KBM-7 (cell line): ENCODE results near the gene LGALS1.
"Not testable (repeated sequence)": the region's sequence is repeated elsewhere in the genome, so short reads cannot be mapped to it uniquely, and the experiment has no call there.

Source experiments
- DNase-seq: peaks from one replicate; pipeline ENCODE4 v3.0.0-alpha.2; 2015
- in situ Hi-C: fragments of 300-500 bp; cut with MboI; formaldehyde crosslinking; loops from 2 replicates; pipeline ENCODE4 v1.14.3; 2020; ENCODE audit warnings: low sequenced_read_pairs, low pct_unique_long_range_greater_than_20kb, mixed read lengths

LGALS1 gene

DNA sequence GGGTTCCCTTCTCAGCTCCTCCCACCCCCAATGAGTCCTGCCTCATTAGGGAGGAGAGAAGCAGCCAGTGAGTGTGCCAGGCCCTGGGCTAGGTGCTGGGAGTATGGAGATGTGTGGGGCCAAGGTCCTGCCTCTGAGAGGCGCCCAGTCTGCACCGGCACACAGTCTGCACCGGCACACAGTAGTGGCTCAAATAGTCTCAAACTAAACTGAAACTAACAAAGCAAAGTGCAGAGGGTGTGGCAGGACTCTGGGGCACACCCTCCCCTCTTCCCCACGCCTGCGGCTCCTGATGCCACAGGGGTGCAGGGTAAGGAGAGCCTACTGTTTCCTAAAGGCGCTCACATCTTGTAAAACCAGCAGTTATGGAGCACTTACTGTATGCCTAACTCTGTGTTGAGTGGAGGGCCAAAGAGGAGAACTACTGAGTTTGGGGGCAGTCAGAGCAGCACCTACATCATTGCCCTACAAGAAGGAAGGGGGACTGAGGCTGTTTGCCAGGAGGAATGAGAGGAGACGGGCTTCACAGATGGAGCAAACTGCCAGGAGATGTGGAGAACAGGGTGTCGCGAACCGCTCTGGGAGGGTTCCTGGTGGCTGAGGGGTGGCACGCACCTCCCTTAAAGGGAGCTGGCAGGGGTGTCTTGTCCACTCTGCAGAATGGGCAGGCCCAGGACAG is 36.9 kb upstream of the LGALS1 start:
- in situ Hi-C loops, result no loop called here

DNA sequence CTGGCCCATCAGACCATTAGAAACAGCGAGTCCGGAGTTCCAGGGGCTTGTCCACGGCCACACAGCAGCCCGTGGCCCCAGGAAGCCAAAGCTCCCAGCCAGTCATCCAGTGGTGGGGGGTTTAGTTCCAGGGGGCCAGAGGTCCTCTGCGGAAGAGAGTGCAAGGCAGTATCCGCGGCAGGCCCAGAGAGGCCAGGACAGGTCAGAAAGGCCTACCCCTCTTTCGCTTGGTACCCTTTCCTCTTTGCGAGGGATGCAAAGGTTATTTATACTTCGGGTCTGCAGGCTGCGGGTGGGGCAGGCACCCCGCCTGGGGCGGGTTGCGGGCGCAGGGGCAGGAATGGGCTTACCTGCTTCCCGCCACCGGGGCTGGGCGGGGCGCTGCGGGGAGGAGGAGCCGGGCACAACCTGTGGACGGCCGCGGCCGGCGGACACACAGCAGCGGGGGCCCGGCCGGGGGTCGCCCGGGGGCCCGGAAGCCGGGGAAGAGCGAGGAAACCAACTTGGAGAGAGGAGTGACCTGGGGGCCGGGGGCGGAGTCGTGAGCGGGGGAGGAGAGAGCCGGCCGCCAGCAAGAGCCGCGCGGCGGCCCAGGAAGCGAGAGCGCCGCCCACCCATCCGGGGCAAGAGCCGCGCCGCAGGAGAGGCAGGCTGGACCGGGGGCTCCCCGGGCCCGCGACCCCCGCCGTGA is 36.2 kb upstream of the LGALS1 start, which contains the start of gene SH3BP1:
SH3BP1 (plus strand) TSS at position 600 of the 691 bp plus-strand sequence. CDS start 119 bp downstream, outside the sequence.
- in situ Hi-C loops, result no loop called here
- peak; percentile 23 for DNase-seq

More for the DNA sequence above, 36.9 kb upstream of the LGALS1 start:
- no peak for DNase-seq

DNA sequence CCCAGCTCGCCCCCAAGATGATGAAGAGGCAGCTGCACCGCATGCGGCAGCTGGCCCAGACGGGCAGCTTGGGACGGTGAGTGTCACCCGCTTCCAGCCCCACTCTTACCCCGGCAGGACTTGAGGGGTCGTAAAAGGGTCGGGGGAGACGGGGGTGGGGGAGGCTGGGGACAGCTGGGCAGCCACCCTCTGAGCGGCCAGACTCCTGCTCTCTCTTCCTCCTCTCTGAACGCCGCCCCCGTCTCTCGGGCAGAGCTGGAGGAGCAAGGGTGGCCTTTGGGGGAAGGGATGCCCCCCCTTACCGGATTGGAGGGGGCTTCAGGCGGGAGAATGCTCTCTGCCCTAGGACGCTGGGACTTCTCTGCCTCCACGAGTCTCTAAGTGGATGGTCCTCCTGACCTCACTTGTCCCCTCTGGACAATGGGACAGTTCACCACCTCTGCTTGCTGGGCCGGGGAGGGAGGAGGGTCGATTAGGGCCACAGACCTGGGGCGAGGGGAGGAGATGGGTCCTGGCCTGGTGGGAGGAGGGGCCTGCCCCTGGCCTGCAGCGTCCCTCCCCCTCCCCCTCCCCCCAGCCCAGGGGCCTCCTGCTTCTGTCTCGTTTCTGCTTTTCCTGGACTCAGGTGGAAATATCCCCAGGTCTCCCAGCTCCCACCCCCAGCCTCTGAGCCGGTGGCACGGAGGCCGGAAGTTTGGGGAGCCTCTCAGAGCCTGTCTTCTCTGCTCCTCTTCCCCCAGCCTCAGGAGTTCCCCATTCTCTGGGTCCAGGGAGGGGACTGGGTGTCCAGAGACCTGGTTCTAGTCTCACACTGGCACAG is 35.5 kb upstream of the LGALS1 start:
- in situ Hi-C loops, result no loop called here
- peak; percentile 66 for DNase-seq

DNA sequence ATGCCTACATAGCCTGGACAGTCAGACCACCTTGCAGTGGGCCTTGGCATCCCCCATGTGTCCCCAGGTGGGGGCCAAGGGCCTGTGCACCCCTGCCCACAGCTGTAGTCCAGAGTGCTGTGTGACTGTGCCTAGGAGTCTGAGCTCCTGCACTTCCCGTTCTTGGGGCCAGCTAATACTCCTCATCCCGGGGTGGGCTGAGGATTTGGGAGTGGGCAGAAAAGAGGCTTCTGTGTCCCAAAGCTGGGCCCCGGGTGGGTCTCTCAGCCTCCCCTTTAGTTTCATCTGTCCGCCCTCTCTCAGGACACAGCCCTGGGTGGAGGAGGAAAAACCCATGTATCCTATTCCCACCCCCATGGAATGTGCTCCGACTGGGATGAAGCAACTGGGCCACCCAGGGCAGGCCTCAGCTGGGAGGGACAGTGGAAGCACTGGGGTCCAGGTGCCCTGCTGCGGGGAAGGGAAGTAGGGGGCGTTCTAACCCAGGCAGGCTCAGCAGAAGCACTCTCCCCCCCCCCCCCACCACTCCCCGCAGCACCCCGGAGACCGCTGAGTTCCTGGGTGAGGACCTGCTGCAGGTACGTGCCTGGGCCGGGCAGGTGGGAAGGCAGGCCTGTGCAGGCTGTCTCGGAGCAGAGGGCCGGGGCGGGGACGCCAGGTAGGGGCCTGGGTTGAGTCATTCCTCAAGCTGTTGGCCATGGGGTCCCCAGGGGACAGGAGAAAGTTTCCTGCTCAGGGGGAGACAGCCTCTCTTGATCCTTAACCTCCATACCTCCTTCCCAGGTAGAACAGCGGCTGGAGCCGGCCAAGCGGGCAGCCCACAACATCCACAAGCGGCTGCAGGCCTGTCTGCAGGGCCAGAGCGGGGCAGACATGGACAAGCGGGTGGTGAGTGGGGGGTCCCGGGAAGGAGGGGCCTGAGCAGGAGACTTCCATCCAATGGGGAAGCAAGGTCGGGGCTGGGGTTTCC is 34.6 kb upstream of the LGALS1 start:
- in situ Hi-C loops, result no loop called here
- no peak for DNase-seq

DNA sequence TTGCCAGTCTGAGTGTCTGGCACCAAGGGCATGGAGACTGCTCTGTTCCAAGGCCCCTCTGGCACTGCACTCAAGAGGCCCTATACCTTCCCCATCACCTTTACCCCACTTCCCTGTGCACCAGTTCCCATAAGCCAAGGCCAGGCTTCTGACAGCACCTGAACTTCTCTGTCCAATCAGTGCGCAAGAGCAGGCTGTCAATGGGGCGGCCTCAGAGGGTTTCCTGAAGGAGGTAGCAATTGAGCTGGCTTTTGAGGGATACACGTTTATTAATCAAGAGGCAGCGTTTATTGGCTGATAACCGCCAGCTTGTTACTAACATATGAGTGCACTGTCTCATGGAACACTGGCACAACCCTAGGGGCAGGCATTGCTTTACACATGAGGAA is 33.9 kb upstream of the LGALS1 start:
- in situ Hi-C loops, result no loop called here
- no peak for DNase-seq

DNA sequence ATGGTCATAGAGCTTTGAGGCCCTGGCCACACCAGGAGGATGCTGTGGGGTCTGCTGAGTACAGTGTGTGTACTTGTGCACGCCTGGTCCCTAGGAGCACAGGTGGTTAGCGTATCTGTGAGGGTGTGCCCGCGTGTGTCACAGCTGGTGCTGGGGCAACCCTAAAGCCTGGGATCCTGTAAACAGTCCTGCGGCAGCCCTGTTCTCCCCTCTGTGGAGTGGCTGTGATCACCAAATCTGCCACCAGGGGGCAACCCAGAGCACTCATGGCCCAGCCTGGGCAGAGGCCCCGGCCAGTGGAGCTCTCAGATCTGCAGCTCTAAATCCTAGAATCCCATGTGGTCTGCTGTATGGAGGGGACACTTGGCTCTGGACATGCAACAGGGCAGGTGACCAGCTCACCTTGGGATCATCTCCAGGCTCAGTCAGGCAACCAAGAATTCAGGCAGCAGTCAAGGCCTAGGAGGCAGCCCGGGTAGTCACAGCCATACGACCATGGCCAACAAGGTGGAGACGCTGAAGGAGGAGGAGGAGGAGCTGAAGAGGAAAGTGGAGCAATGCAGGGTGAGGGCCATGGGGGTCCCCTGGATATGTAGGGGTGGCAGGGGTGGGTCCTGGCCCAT is 32.1 kb upstream of the LGALS1 start:
- in situ Hi-C loops, result no loop called here
- peak; percentile 78 for DNase-seq

DNA sequence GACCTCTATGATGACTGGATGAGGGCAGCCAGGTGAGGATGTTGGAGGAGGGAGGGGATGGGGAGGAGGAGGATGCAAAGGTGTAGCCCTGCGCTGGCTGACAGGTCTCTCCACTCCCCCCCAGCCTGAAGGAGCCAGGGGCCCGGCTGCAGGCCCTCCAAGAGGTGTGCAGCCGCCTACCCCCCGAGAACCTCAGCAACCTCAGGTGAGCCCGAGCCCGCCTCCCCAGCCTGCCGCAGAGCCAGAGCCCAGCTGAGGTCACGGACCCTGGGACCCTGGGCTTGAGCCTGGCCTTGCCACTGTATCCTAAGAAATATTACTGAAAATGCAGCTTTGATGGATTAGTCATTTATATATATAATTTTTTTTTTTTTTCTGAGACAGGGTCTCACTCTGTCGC is 28.1 kb upstream of the LGALS1 start:
- in situ Hi-C loops, result no loop called here
- DNase-seq, result no peak

DNA sequence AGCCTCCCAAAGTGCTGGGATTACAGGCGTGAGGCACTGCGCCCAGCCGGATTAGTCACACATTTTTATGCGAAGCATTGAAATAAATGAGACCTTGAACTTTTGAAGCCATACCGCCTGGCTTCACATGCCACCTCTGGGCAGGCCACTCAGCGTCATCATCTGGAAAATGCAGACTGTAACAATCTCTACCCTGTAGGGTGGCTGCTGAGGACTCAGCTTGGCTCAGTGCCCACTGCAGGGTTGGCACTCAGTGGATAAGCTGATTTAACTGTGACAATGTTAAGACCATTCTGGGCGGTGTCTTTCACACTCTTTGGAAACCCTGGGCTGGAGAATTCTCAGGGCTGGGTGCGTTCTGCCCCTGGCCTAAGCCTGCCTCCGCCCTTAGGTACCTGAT is 27.5 kb upstream of the LGALS1 start:
- in situ Hi-C loops, result no loop called here
- no peak for DNase-seq

DNA sequence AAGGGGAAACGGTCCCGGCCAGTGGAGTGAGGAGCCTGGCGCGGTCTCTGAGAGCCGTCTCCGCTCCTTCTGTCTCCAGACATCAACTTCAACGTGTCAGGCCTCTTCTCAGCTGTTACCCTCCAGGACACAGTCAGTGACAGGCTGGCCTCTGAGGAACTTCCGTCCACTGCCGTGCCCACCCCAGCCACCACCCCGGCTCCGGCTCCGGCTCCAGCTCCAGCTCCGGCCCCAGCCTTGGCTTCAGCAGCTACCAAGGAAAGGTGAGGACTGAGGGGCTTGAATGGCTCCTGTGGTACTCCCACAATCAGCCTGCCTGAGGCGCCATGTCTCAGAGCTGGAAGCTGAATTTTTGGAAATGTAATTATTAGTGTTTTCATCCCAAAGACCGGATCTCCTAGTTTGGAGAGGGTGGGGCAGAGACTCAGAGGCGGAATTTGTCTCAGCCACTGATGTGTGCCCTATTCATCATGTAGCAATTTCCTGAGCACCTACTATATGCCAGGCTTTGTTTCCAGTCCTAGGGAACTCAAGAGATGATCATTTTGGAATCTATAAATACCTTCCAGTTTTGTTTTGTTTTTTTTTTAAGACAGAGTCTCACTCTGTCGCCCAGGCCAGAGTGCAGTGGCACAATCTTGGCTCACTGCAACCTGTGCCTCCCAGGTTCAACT is 24.8 kb upstream of the LGALS1 start:
- DNase-seq, result no peak
- in situ Hi-C loops, result no loop called here

DNA sequence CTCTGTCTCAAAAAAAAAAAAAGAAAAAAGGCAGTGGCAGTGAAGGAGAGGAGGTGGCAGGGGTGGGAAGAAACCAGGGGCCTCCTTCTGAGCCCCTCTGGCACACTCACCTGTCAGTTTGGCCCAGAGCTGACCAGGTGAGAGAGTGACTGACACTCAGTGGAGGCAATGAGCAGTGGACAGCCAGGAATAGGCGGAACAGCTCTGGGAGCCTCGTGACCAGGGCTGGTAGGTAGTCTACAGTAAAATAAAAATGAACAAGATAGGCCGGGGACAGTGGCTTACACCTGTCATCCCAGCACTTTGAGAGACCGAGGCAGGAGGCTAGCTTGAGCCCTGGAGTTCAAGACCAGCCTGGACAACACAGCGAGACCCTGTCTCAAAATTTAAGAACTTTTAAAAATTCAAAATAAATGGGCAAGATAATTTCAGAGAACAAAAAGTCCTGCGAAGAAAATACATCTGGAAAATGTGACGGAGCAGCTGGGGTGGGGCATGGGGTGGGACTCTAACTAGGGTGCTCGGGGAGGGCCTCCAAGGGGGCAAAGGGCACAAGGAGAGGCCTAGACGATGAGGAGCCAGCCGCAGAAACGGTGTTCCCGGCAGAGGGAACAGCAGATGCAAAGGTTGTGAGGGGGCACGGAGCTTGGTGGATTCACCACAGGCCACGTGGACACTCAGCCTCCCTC is 20.7 kb upstream of the LGALS1 start:
- in situ Hi-C loops, result no loop called here

DNA sequence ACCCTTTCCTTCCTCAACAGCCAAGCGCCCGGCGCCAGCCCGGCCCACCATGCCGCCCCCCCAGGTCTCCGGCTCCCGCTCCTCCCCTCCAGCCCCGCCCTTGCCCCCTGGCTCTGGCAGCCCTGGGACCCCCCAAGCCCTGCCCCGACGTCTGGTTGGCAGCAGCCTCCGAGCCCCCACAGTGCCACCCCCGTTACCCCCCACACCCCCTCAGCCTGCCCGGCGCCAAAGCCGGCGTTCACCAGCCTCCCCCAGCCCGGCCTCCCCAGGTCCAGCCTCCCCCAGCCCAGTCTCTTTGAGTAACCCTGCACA is 20.2 kb upstream of the LGALS1 start:
- no peak for DNase-seq
- in situ Hi-C loops, result no loop called here

More for the DNA sequence above, 20.7 kb upstream of the LGALS1 start:
- no peak for DNase-seq

DNA sequence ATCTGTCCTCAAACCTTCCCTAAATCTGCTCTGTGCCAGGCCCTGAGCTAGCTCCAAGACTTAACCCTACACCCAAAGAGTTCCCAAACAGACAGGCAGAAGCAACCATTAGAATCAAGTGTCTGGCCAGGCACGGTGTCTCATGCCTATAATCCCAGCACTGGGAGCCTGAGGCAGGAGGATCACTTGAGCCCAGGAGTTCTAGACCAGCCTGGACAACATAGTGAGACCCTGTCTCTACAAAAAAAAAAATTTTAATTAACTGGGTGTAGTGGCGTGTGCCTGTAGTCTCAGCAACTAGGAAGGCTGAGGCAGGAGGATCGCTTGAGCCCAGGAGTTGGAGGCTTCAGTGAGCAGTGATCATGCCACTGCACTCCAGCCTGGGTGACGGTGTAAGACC is 18.9 kb upstream of the LGALS1 start:
- in situ Hi-C loops, DNase-seq: not testable (repeated sequence)

DNA sequence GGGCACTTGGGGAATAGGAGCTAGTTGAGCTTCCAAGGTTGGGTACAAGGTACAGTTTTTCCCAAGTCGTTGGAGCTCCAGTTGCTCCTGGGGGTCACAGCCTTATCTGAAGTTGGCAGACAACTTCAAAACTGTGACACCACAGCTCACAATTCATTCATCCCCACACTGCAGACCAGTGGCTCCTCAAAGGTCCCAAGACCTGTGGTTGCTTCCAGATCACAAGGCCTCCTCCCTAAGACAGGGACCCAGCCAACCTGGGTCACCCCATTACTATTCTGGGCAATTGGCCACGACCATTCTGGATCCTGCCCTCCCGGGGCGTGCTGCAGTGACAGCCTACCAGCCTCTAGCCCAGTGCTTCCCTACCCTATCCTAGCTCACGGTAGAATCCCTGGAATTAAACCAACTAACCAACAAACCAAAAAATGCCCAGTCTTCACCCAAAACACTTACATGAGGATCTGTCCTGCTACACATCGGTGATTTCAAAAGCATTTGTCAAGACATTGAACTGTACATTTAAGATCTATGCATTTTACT is 17.8 kb upstream of the LGALS1 start:
- in situ Hi-C loops, result no loop called here
- no peak for DNase-seq

DNA sequence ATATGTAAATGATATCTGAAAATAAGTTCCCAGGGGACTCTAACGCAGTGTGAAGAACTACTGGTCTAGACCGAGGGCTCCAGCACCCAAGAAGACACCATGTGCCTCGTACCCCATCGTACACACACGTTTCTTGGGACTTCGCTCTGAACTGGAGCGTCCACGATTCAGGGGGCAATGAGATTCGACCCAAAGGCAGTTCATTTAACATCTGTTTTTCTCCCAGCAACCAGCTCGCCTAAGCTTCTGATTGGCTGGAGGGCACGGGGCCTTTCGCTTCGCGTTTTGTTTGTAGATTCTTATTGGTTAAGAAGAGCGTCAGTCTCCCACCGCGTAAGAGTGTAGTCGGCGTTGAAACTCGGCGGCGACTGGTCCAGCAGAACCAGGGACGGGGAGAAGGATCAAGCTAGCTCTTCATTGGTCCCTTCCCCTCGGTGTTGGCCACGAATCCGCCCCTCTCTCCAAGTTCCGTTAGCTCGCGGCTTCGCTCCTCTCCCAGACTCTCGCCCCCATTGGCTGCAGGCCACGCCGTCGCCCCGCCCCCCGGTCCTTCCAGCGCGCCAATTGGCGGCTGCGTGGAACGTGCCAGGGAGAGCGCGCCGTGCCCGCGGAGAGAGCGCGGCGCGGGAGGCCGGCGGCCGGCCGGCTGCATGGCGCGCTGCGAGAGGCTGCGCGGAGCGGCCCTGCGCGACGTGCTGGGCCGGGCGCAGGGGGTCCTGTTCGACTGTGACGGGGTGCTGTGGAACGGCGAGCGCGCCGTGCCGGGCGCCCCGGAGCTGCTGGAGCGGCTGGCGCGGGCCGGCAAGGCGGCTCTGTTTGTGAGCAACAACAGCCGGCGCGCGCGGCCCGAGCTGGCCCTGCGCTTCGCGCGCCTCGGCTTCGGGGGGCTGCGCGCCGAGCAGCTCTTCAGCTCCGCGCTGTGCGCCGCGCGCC is 17.0 kb upstream of the LGALS1 start, which contains the start of gene PDXP:
PDXP (plus strand) TSS at position 591 of the 933 bp plus-strand sequence; CDS start at position 651, 60 bp downstream.
- DNase-seq, result peak; percentile 100
- in situ Hi-C loops, result no loop called here

DNA sequence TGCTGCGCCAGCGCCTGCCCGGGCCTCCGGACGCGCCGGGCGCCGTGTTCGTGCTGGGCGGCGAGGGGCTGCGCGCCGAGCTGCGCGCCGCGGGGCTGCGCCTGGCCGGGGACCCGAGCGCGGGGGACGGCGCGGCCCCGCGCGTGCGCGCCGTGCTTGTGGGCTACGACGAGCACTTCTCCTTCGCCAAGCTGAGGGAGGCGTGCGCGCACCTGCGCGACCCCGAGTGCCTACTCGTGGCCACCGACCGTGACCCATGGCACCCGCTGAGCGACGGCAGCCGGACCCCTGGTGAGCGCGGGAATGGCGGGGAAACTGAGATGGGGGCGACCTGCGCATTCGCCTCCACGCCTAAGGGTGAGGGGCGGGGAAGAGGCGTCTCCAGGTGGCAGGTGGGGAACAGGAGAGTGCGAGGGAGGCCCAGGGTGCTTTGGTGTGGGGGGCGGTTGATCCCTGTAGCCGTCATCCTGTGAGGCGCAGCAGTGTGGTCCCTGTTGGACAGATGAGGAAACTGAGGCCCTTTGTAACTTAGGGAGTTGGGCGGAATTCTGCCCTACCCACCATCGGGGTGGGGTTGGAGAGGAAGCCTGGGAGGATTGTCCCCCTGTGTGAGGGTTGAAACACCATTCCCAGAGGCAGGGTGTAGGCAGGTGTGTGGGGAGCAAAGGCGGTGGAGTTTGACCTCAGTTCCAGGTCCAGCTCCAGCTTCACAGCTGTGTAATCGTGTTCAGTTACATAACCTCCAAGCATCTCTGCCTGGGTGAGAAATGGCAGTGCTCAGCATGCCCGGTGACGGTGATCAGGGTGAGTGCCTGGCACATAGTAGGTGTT is 16.2 kb upstream of the LGALS1 start:
- peak; percentile 20 for DNase-seq
- in situ Hi-C loops, result no loop called here
